ENCODE results near the gene SMAD3. TPM values are rescaled to one million over a fixed set of nuclear protein-coding genes. Genes with fewer than 3 reads are reported as not detected.

SMAD3 gene
- total and polyA plus RNA-seq, 2 of the 8 experiments (the other 6 are each of a cell fraction or from before 2014, with no cell fraction given): 10.1 to 12.4 TPM

GRCh38 chr15:67114046-67114445 is 48.6 kb downstream of the SMAD3 start:
- FAIRE-seq (no peak), DNase-seq (ENCODE audit: low read depth in 1 of 2, low spot score in 2 of 2) (no peak)
- H2BK15ac ChIP-seq (ENCODE audit: low read length): no peak overlapping the region
- H3K79me1 ChIP-seq (ENCODE audit: low read depth, low read length): peaks cover 3% of the 10 kb centered on the region; the same call in 1 of the 2 replicates
- no peak overlapping the region; the same call in 1 of the 2 replicates for H2BK12ac ChIP-seq (ENCODE audit: low read depth, low read length)
- no peak overlapping the region for H4K8ac ChIP-seq (ENCODE audit: extremely low read depth, insufficient read depth, low read length)
- H3K9me3 ChIP-seq (ENCODE audit: insufficient read depth in 2 of 2, low read depth in 1 of 2, low read length in 1 of 2): peaks cover 0 to 9% of the 10 kb centered on the region in 2 experiments; a peak in 3 of 4 replicates
- H4K91ac ChIP-seq (replicated peaks; ENCODE audit: insufficient read length, low read length): no peak overlapping the region
- no peak overlapping the region for H3K27ac ChIP-seq (ENCODE audit: low read depth, low read length)
- H3K9ac ChIP-seq (replicated peaks in 1 of 4; ENCODE audit: extremely low read depth in 1 of 4, low read depth in 3 of 4, low read length in 3 of 4): no peak overlapping the region
- H2AK5ac ChIP-seq (ENCODE audit: low read depth, low read length): no peak overlapping the region
- H3K4me1 ChIP-seq (replicated peaks in 1 of 4; ENCODE audit: control insufficient read depth in 3 of 4, insufficient read depth in 4 of 4, low read length in 3 of 4): peaks cover 0 to 3% (median 1%) of the 10 kb centered on the region in 4 experiments; a peak in 2 of 7 replicates
- no peak overlapping the region for H3K56ac ChIP-seq (replicated peaks; ENCODE audit: insufficient read length, low read depth, low read length)
- H2BK120ac ChIP-seq (replicated peaks; ENCODE audit: low read depth, low read length): no peak overlapping the region
- H3K79me2 ChIP-seq (ENCODE audit: control insufficient read depth in 1 of 2, insufficient read depth in 2 of 2, low read length in 2 of 2): 0 out of 4 replicates have a peak, but pooled peaks cover 0 to 4% of the 10 kb centered on the region in 2 experiments
- no peak overlapping the region for H4K5ac ChIP-seq (ENCODE audit: insufficient read length, low read depth, low read length)
- WGBS, 2 experiments (ENCODE audit: extremely low coverage in 1 of 2, insufficient coverage in 1 of 2, insufficient read length in 1 of 2, insufficient replicate concordance in 2 of 2, low coverage in 1 of 2, low lambda C conversion rate in 2 of 2, missing lambda C conversion rate in 1 of 2): 90% methylated on average over 8 of the region's 8 CpGs; no CpG with 5 or more reads in 1 of the 2 experiments
- H3K36me3 ChIP-seq (ENCODE audit: control insufficient read depth in 2 of 4, insufficient read depth in 4 of 4, low read length in 3 of 4): no peaks in the 10 kb centered on the region
- H2AFZ ChIP-seq (ENCODE audit: low read length): no peak overlapping the region
- H2BK5ac ChIP-seq (ENCODE audit: low read depth, low read length): no peak overlapping the region
- H3K4ac ChIP-seq (replicated peaks; ENCODE audit: insufficient read length, low read depth, low read length): no peak overlapping the region
- no peak overlapping the region for H3K23ac ChIP-seq (ENCODE audit: insufficient read length)
- H3K4me2 ChIP-seq (ENCODE audit: insufficient read depth in 1 of 2, low read depth in 2 of 2, low read length in 2 of 2): no peak overlapping the region
- no peaks in the 10 kb centered on the region for H3K23me2 ChIP-seq (ENCODE audit: low read depth, low read length)
- H3K18ac ChIP-seq (ENCODE audit: extremely low read depth, low read length): no peak overlapping the region
- H3K4me3 ChIP-seq (ENCODE audit: extremely low read depth in 1 of 4, insufficient read depth in 2 of 4, low read depth in 3 of 4, low read length in 4 of 4): no peak overlapping the region
- CTCF ChIA-PET (ENCODE audit: partially characterized antibody): interaction anchor here (1.4 to 1.5 kb wide), 2 partner anchors 8 to 11 kb away, joined by 3 to 5 read pairs; no protein-coding TSS in a partner anchor
- peaks cover 0 to 2% of the 10 kb centered on the region in 2 experiments for H4K20me1 ChIP-seq (replicated peaks in 1 of 2; ENCODE audit: control insufficient read depth in 1 of 2, insufficient read depth in 2 of 2, low read length in 2 of 2)
- no peak overlapping the region for H3K14ac ChIP-seq (ENCODE audit: insufficient read length)
- no peak overlapping the region for H2BK20ac ChIP-seq (ENCODE audit: low read length)
- POLR2A ChIA-PET (ENCODE audit: partially characterized antibody): no interaction called here
- no peaks in the 10 kb centered on the region for H3K27me3 ChIP-seq (replicated peaks in 1 of 4; ENCODE audit: control insufficient read depth in 3 of 4, extremely low read depth in 1 of 4, insufficient read depth in 3 of 4, low read length in 3 of 4)
- TF ChIP-seq JUN (IDR thresholded peaks at IDR 0.05; ENCODE audit: low read depth, low read length): no peak
- TF ChIP-seq CBX8 (IDR thresholded peaks at IDR 0.05; ENCODE audit: borderline replicate concordance, low read depth, low read length): no peak
- no peak for TF ChIP-seq KDM5A (IDR thresholded peaks at IDR 0.05; ENCODE audit: low read length)
- TF ChIP-seq RNF2 (IDR thresholded peaks at IDR 0.05; ENCODE audit: borderline replicate concordance, low read depth, low read length, missing control alignments, poor library complexity, severe bottlenecking): no peak
- no peak for TF ChIP-seq ATF3 (IDR thresholded peaks at IDR 0.05; ENCODE audit: insufficient read depth, low read depth, low read length)
- TF ChIP-seq JUND (IDR thresholded peaks at IDR 0.05; ENCODE audit: low read length): no peak
- TF ChIP-seq NRF1 (IDR thresholded peaks at IDR 0.05; ENCODE audit: low read depth, low read length): no peak
- no peak for TF ChIP-seq CHD1 (IDR thresholded peaks at IDR 0.05; ENCODE audit: low read depth, low read length)
- TF ChIP-seq SIX5 (IDR thresholded peaks at IDR 0.05; ENCODE audit: low read depth, low read length): no peak
- TF ChIP-seq, protein P1, sequence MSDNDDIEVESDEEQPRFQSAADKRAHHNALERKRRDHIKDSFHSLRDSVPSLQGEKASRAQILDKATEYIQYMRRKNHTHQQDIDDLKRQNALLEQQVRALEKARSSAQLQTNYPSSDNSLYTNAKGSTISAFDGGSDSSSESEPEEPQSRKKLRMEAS (IDR thresholded peaks at IDR 0.05): no peak
- TF ChIP-seq FOSL1 (IDR thresholded peaks at IDR 0.05; ENCODE audit: insufficient read depth, low read depth, low read length): no peak
- no peak for TF ChIP-seq EZH2 (IDR thresholded peaks at IDR 0.05; ENCODE audit: low read depth, low read length, severe bottlenecking)

Measured in H1 (cell line).